Measurements from ENCODE around the gene IFT20.

Gene IFT20, protein sequence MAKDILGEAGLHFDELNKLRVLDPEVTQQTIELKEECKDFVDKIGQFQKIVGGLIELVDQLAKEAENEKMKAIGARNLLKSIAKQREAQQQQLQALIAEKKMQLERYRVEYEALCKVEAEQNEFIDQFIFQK

DNA sequence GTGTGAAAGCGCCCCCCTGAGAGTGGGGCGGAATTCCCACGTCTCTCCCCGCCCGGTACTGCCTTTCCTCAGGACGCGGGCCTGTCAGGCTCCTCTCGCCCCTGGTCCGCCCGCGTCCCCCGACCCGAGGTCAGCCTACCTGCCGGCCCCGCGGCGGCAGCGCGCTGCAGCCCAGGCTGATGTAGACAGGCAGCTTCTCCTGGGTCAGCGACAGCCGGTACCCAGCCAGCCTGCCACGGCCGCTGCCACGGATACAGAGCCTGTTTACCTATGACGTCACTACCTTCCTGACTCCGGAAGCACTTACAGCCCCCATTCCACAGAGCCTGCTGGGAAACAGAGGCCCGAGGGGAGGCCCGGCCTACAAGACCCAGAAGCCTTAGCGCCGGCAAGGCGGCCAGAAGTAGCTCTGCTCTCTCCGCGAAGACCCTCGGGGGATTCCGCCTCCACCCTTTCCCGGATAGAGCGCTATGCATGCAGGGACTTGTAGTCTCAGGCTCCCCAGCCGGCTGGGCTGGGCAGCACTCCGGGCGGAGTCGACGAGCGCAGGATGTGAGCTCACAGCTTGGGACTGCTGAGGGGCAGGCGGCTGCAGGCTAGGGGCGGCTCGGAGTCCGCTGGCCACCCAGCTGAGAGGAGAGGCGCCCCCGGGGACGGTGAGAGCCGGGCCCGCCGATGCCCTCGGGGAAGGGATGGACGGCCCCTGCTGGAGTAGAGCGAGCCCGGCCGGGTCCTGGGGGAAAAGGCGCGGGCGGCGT is at the start of gene IFT20, which contains the start of gene TNFAIP1:
TSS of gene IFT20 (minus strand) at position 272 of the 758 bp plus-strand sequence. CDS start 3,487 bp downstream, outside the sequence.
TSS of gene TNFAIP1 (plus strand) at position 561 of the 758 bp plus-strand sequence. CDS start 3,761 bp downstream, outside the sequence.
- peak; percentile 99 for DNase-seq

DNA sequence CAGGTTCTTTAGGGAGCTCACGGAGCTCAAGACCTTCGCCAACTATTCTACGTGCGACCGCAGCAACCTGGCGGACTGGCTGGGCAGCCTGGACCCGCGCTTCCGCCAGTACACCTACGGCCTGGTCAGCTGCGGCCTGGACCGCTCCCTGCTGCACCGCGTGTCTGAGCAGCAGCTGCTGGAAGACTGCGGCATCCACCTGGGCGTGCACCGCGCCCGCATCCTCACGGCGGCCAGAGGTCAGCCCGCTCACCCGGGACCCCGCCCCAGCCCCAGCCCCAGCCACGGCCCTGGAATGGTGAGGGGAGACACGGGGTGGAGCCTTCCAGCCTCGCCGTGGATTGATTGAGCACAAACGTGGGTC is 49.7 kb upstream of the IFT20 start:
- no peak for DNase-seq

DNA sequence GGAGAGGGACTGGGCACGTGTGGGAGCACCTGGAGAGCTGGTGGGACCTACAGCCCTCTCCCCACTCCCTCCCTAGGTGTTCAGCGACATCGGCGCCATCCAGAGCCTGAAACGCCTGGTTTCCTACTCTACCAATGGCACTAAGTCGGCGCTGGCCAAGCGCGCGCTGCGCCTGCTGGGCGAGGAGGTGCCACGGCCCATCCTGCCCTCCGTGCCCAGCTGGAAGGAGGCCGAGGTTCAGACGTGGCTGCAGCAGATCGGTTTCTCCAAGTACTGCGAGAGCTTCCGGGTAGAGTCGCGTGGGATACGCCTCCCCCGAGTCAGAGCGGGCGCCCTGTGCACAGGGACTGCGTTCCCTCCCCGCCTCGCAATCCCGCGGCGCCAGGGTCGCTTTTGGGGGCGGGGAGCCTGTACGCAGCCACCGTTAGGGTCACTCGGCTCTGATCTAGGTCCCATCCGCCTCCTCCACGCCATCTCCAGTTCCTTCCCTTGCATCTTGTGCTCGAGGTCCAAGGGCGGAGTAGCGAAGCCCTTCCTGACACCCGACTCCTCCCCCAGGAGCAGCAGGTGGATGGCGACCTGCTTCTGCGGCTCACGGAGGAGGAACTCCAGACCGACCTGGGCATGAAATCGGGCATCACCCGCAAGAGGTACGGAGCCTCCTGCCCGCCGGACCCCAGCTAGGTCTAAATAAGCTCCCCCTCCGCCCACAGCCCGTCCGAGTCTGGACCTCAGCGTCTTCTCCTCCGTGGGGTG is 49.2 kb upstream of the IFT20 start:
- DNase-seq, result no peak

DNA sequence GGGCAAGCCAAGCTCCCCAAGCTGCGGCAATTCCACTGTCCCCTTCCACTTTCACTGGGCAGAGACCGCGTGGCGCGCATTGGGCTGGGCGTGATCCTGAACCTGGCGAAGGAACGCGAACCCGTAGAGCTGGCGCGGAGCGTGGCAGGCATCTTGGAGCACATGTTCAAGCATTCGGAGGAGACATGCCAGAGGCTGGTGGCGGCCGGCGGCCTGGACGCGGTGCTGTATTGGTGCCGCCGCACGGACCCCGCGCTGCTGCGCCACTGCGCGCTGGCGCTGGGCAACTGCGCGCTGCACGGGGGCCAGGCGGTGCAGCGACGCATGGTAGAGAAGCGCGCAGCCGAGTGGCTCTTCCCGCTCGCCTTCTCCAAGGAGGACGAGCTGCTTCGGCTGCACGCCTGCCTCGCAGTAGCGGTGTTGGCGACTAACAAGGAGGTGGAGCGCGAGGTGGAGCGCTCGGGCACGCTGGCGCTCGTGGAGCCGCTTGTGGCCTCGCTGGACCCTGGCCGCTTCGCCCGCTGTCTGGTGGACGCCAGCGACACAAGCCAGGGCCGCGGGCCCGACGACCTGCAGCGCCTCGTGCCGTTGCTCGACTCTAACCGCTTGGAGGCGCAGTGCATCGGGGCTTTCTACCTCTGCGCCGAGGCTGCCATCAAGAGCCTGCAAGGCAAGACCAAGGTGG is 46.0 kb upstream of the IFT20 start:
- no peak for DNase-seq

DNA sequence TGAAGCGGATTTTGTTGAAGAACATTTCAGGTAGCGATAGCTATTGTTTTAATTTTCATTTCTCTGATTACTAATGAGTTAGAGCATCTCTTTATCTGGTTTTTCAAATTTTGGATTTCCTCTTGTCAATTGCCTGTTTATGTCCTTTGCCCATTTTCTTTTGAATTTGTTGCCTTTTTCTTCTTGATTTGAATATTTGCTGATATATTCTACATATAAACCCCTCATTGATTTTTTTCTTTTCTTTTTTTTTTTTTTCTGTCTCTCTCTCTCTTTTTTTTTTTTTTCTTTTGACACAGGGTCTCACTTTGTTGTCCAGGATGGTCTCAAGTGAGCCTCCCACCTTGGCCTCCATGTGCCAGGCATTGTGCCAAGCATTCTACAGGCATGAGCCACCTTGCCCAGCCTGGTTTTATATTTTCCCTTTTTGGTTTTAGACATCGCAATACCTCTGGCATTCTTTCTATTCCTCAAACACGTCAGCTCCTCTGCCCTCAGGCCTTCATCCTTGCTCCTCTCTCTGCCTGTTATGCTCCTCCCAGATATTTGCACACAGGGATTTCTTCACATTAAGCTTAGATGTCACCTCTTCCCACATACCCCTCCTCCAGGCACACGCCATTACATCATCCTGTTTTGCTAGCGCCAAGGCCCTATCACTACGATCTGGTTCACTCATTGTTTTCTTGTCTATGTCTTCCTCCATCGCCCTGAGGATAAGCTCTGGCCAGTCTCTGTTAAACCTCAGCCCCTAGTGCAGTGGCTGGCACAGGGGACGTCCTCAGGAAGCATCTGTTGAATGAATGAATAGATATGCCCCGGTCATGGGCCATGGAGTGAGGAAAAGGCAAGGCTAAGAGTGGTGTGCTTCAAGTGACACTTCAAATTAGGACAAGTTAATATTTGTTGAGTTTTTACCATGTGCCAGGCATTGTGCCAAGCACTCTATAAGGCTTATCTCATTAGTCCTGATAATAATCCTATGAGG is 44.8 kb upstream of the IFT20 start:
- no peak for DNase-seq

DNA sequence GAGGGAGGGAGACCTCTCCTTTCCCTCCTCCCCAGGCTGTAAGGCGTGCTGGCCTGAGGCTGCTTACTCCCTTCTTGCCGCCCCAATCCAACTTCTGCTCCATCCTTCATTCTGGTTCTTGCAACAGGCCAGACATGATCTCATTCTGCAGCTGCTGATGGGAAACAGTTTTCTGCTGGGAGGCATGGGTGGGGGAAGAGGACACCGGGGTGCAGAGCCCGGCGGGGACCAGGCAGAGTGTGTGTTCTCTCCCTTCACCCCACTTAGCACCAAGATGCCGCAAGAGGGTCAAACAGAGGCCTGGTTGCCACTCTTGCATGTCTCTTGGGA is 37.6 kb upstream of the IFT20 start:
- DNase-seq, result no peak

DNA sequence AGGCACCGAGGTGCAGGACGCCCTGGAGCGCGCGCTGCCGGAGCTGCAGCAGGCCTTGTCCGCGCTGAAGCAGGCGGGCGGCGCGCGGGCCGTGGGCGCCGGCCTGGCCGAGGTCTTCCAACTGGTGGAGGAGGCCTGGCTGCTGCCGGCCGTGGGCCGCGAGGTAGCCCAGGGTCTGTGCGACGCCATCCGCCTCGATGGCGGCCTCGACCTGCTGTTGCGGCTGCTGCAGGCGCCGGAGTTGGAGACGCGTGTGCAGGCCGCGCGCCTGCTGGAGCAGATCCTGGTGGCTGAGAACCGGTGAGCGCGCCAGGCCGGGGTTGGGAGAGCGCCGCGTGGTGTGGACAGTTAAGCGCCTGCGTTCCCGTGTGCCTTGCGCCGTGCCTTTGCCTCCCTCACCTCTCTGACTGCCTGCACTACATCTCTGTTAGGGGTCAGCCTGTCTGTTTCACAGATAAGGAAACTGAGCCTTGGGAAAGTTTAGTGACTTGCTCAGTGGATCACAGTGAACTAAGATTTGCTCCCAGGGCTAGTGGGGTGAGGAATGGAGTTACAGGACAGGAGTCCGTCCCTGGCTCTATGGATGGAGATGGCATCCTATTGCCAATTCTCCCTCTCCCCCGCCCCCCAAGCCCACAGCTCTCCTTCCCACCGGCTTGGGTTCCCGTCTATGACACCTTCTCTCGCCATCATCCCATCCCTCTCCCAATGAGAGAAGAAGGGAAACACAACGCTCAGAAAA is 37.1 kb upstream of the IFT20 start:
- no peak for DNase-seq

DNA sequence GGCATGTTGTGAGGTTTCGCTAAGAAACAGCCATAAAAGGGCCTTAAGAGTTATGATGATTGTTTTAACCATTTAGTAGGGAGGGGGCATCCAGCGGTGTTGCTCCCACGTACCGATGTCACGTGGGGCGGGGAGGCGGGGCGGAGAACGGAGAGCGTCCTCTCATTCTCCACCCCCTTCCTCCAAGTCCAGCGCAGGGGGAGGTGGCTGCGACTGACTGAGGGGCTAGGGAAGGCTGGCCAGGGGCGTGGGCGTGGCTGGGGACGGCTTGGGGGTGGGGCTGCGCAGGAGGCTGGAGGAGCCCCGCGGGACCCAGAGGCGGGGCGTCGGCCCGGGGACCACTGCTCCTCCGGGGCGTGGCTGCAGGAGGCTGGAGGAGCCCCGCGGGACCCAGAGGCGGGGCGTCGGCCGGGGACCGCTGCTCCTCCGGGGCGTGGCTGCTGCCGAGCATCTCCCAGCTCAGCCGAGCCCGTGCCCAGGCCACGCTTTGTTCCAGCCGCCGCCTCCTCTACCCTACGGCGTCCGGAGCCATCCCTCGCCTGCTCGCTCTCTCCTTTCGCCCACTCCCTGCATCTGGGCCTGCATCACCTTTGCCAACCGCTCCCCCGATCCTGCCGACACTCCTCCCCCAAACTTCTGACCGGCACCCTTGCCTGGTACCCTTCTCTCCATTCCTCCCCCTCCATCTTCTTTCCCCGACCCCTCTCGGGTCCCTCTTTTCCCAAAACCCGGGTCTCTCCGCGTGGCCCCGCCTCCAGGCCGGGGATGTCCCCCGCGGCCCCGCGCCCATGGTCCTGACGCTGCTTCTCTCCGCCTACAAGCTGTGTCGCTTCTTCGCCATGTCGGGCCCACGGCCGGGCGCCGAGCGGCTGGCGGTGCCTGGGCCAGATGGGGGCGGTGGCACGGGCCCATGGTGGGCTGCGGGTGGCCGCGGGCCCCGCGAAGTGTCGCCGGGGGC is 36.3 kb upstream of the IFT20 start, which contains the start of gene SARM1:
TSS of gene SARM1 (plus strand) at position 450 of the 958 bp plus-strand sequence. CDS start at position 789, 339 bp downstream.
- DNase-seq, result peak; percentile 85

DNA sequence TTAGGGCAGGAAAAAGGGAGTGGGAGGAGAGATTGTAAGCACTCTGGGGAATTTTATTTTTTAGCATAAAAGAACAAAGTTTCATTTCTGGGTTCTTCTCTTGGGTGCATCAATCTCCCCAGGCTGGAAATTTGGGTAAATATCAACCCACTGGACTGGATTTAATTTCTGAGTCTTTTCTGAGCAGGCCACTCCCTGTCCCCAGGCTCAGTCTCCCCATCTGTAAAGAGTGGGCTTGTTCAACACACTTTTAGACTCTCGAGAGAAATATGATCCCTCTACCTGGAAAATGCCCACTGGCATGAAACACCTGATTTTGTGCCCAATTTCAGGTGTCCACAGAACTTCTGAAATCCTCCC is 35.5 kb upstream of the IFT20 start:
- no peak for DNase-seq

DNA sequence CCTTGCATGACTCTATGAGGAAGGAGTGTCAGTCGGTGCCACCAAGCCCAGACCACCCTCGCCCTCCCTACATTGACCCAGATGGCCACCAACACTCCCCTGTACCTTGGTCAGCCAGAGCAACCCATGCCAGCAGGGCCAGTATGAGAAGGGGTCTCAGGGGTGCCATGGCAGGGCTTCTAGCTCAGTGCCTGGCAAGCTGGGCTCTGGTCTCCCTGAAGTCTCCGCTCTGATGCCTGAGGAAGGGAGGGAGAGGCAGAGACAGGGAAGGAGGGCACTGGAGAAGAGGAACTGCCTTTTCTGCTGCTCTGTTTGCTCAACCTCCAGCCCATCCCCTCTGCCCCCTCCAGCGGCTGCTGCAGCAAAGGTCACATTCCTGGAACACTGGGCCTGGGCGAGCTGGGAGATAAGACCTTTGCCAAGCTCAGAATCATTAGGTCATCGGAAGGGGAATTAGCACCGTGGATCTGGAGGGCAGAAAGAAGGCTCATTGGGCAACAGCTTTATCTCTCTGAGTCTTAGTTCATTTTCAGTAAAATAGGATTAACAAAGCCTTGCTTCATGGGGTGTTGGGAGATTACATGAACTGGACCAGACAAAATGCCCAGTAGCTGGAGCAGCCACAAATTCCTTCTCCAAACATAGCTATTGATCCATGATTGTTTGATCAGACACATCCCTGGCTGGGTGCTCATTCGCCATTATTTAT is 34.9 kb upstream of the IFT20 start, which contains the start of gene VTN:
TSS of gene VTN (minus strand) at position 273 of the 709 bp plus-strand sequence. CDS start at position 169, 104 bp downstream.
- DNase-seq, result no peak

DNA sequence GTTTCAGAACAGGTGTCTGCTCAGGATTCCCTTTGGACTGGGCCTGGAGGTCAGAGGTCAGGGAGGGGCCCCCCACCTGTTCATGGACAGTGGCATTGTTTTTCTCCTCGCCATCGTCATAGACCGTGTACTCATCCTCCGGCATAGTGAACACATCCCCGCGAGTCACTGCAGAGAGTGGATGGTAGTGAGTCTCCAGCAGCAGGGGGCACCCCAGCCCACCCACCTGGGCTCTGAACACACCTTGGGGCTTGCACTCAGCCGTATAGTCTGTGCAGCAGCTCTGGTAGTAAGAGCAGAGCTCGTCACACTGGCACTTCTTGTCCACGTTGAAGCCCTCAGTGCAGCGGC is 34.4 kb upstream of the IFT20 start:
- no peak for DNase-seq

DNA sequence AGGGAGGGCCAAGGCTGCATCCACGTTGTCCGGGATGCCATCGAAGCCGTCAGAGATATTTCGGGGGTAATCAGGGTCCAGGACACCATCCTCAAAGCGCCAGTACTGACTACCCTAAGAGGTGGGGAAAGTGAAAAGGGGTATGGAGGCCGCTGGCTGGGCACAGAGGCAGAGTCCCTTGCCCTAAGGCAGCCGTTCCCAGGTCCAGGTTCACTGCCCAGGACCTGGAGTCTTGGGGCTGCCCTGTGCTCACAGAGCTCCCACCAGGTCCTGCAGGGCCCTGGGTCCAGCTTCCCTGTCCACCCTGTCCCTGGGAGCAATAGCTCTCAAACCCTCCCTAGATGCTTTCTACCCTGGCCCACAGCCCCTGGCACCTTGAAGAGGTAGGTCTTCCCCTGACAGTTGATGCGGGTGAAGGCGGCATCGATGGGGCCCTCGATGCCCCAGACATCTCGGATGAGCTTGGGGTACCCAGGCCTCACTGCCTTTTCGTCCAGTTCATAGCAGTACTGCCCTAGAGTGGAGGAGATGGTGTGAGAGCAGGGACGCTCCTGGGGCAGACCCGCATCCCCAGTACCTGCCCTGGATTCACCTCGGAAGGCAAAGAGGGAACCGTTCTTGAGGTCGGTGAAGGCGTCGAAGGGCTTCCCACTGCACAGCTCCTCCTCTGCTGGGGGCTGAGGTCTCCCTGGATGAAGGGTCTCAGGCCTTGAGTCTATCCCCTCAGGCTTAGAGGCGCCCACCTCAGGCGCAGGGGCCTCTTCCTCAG is 33.8 kb upstream of the IFT20 start:
- no peak for DNase-seq

DNA sequence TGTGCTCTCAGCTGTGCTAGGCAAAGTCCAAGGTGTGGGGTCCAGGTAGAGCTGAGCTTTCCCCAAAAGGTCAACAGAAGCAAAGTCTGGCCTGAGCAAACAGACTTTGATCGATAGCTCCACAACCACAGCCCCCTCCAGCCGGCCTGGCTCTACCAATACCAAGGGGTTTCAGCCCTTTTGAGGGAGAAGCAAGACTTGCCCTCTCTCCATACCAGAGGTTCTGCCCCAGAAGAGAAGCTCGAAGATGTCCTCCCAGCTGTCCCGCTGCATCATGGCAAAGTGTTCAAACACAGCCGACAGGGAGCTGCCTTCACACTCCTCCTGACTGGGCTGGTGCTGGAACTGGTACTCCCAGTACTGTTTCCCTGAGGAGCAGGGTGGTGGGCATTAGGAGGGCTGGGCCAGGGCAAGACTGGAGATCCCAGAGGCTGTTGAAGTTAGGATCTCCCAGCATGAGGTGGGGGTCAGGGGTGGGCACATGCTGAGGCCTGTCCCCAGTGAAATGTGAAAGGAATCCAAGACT is 33.1 kb upstream of the IFT20 start:
- no peak for DNase-seq

DNA sequence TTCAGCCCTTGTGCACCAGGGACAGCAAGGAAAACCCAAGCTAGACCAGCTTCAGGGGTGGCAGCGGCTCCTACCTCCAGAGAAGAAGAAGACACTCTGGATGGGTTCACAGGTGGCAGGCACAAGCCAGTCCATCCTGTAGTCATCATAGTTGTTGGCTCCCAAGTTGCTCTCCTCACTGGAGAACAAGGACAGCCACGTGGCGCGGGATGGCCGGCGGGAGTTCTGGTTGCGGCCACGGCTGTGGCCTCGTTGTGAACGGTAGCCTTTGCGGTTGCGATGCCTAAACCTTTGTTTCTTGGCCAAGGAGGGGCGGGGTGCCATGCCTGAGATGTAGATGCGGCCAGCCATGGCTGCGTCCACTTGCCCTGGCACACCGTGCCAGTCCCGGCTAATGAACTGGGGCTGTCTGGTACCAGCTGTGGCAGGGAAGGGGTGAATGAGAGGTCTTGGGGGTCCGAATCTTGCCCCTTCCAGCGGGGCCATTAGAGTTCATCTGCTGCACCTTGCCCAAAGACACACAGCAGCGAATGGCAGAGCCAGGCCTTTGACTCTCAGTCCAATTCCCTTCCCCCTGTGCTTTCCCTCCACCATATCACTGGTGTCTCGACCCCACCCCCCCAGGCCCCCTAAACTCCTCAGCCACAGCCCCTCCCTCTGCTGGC is 32.5 kb upstream of the IFT20 start:
- no peak for DNase-seq

DNA sequence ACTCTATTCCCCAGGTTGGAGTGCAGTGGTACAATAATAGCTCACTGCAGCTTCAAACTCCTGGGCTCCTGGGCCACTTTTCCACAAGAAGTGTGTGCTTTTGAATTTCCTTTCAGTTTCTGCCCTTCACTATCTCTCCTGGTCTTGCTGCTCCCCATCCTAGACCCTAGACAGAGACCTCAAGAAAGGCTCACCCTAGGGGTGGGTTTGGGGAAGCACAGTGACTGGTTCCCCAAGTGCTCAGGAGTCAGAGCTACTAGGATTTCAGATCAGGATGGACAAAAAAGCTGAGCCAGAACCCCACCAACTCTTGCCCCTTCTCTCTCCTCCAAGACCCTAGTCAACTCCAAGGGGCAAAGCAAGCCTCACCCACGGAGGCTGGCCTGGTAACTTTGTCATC is 31.3 kb upstream of the IFT20 start:
- DNase-seq, result no peak

DNA sequence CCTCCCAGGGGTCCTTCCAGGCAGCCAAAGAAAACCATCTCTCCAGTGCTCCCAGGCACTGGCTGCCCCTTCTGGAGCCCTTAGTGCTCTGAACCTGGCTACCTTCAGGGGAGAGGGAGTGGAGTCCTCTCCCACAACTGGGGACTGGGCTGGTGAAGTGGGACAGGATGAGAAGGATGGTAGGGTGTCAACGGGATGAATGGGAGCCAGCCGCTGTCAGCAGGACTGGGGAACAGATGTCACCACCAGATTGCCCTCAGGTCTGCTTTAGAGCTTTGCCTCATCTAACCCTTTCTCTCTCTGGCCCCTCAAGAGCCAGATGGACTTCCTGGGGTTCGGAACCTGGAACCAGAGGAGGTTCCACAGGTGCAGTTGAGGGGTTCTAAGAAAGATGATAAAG is 30.2 kb upstream of the IFT20 start:
- no peak for DNase-seq

DNA sequence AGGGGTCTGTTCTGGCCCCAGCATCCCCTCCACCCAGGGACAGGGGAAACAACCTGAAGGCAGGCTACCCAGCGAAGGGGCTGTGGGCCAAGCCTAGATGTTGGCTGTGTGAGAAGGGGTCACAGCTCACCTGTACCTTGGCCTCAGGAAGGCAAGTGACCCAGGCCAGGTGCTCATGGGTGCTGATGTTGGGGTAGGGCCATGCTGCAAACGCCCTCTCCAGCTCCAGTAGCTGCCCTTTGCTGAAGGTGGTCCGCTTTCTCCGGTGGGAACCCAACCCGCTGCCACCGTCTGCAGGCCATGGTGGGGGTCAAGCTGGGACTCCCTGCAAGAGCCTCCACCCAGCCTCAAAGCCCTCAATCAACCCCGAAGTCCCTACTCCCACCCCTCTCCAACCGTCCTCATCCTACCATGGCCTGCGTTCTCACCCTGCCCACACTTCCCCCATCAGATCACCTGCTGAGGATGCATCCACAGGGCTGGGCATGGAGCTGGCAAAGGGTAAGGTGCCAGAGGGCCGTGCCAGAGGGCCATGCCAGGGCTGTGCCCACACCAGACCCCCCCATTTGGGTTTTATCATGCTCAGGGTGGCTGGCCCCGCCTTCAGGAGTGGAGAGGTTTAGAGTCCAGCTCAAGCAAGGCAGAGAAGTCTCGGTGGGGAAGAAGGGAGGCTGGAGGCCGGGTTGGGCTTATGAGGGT is 29.5 kb upstream of the IFT20 start, which contains the start of gene SEBOX:
TSS of gene SEBOX (minus strand) at position 535 of the 699 bp plus-strand sequence. CDS start at position 487, 48 bp downstream.
- no peak for DNase-seq

All from right forelimb (tissue), 1 donor.